ENCODE results near the gene BAD. TPM values are rescaled to one million over a fixed set of nuclear protein-coding genes. Genes with fewer than 3 reads are reported as not detected.

The BAD gene
- total and polyA plus RNA-seq, 2 of the 13 experiments (the other 11 are each of a cell fraction or from before 2014, with no cell fraction given), result 17.9 to 28.5 TPM

GRCh38 chr11:64305075-64305690, 20.7 kb upstream of the BAD start, which contains the start of gene ESRRA (continued):
- TF ChIP-seq CREB1 (IDR thresholded peaks at IDR 0.05), result peak; percentile 28
- TF ChIP-seq CREB1 (CRISPR knock-in tag; IDR thresholded peaks at IDR 0.05), result no peak
- TF ChIP-seq SIN3A (IDR thresholded peaks at IDR 0.05; ENCODE audit: borderline replicate concordance, low read depth, low read length), result peak; percentile 71; the same call in 1 of the 2 replicates
- no peak for TF ChIP-seq ZNF253 (CRISPR knock-in tag; IDR thresholded peaks at IDR 0.05; ENCODE audit: borderline replicate concordance)
- TF ChIP-seq MEF2D (CRISPR knock-in tag; IDR thresholded peaks at IDR 0.05), result 0 out of 2 replicates have a peak, but pooled peaks have one; percentile 1
- TF ChIP-seq, protein P1, sequence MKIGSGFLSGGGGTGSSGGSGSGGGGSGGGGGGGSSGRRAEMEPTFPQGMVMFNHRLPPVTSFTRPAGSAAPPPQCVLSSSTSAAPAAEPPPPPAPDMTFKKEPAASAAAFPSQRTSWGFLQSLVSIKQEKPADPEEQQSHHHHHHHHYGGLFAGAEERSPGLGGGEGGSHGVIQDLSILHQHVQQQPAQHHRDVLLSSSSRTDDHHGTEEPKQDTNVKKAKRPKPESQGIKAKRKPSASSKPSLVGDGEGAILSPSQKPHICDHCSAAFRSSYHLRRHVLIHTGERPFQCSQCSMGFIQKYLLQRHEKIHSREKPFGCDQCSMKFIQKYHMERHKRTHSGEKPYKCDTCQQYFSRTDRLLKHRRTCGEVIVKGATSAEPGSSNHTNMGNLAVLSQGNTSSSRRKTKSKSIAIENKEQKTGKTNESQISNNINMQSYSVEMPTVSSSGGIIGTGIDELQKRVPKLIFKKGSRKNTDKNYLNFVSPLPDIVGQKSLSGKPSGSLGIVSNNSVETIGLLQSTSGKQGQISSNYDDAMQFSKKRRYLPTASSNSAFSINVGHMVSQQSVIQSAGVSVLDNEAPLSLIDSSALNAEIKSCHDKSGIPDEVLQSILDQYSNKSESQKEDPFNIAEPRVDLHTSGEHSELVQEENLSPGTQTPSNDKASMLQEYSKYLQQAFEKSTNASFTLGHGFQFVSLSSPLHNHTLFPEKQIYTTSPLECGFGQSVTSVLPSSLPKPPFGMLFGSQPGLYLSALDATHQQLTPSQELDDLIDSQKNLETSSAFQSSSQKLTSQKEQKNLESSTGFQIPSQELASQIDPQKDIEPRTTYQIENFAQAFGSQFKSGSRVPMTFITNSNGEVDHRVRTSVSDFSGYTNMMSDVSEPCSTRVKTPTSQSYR (CRISPR knock-in tag; IDR thresholded peaks at IDR 0.05; ENCODE audit: borderline replicate concordance), result peak; percentile 21; the same call in 1 of the 2 replicates
- TF ChIP-seq, protein P2, sequence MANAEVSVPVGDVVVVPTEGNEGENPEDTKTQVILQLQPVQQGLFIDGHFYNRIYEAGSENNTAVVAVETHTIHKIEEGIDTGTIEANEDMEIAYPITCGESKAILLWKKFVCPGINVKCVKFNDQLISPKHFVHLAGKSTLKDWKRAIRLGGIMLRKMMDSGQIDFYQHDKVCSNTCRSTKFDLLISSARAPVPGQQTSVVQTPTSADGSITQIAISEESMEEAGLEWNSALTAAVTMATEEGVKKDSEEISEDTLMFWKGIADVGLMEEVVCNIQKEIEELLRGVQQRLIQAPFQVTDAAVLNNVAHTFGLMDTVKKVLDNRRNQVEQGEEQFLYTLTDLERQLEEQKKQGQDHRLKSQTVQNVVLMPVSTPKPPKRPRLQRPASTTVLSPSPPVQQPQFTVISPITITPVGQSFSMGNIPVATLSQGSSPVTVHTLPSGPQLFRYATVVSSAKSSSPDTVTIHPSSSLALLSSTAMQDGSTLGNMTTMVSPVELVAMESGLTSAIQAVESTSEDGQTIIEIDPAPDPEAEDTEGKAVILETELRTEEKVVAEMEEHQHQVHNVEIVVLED (CRISPR knock-in tag; IDR thresholded peaks at IDR 0.05; ENCODE audit: borderline replicate concordance), result 0 out of 2 replicates have a peak, but pooled peaks have one; percentile 54
- TF ChIP-seq ZEB1 (IDR thresholded peaks at IDR 0.05; ENCODE audit: insufficient replicate concordance, low read depth), result no peak
- TF ChIP-seq ETV5 (CRISPR knock-in tag; IDR thresholded peaks at IDR 0.05; ENCODE audit: borderline replicate concordance), result 0 out of 2 replicates have a peak, but pooled peaks have one; percentile 11
- TF ChIP-seq, protein P3, sequence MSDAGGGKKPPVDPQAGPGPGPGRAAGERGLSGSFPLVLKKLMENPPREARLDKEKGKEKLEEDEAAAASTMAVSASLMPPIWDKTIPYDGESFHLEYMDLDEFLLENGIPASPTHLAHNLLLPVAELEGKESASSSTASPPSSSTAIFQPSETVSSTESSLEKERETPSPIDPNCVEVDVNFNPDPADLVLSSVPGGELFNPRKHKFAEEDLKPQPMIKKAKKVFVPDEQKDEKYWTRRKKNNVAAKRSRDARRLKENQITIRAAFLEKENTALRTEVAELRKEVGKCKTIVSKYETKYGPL (CRISPR knock-in tag; IDR thresholded peaks at IDR 0.05), result no peak
- no peak for TF ChIP-seq TBP (CRISPR knock-in tag; IDR thresholded peaks at IDR 0.05)
- peak in 1 of 2 experiments; percentile 17; a peak in 1 of 4 replicates for TF ChIP-seq KLF16 (CRISPR knock-in tag; IDR thresholded peaks at IDR 0.05)
- TF ChIP-seq THAP11 (CRISPR knock-in tag; IDR thresholded peaks at IDR 0.05), result peak; percentile 48; the same call in 1 of the 2 replicates
- 0 out of 2 replicates have a peak, but pooled peaks have one; percentile 19 for TF ChIP-seq POLR2AphosphoS5 (IDR thresholded peaks at IDR 0.05; ENCODE audit: low read depth, low read length)
- TF ChIP-seq ERF (CRISPR knock-in tag; IDR thresholded peaks at IDR 0.05), result 0 out of 2 replicates have a peak, but pooled peaks have one; percentile 48
- peak; percentile 6 for TF ChIP-seq RBM39 (IDR thresholded peaks at IDR 0.05; ENCODE audit: low read depth, low read length, poor library complexity, severe bottlenecking)
- TF ChIP-seq, protein P4, sequence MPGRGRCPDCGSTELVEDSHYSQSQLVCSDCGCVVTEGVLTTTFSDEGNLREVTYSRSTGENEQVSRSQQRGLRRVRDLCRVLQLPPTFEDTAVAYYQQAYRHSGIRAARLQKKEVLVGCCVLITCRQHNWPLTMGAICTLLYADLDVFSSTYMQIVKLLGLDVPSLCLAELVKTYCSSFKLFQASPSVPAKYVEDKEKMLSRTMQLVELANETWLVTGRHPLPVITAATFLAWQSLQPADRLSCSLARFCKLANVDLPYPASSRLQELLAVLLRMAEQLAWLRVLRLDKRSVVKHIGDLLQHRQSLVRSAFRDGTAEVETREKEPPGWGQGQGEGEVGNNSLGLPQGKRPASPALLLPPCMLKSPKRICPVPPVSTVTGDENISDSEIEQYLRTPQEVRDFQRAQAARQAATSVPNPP (CRISPR knock-in tag; IDR thresholded peaks at IDR 0.05), result no peak
- peak; percentile 81 for TF ChIP-seq CEBPG (CRISPR knock-in tag; IDR thresholded peaks at IDR 0.05)
- TF ChIP-seq GATAD2A (CRISPR knock-in tag; IDR thresholded peaks at IDR 0.05), result peak; percentile 45; the same call in 1 of the 2 replicates
- 0 out of 2 replicates have a peak, but pooled peaks have one; percentile 1 for TF ChIP-seq ELF4 (CRISPR knock-in tag; IDR thresholded peaks at IDR 0.05; ENCODE audit: borderline replicate concordance)
- TF ChIP-seq ZKSCAN8 (CRISPR knock-in tag; IDR thresholded peaks at IDR 0.05; ENCODE audit: borderline replicate concordance), result no peak
- TF ChIP-seq SALL2 (CRISPR knock-in tag; IDR thresholded peaks at IDR 0.05), result 0 out of 2 replicates have a peak, but pooled peaks have one; percentile 1
- TF ChIP-seq NFYC (CRISPR knock-in tag; IDR thresholded peaks at IDR 0.05), result peak; percentile 46
- no peak for TF ChIP-seq SOX13 (IDR thresholded peaks at IDR 0.05)
- 0 out of 4 replicates have a peak, but pooled peaks of 1 of the 2 experiments have one; percentile 10 for TF ChIP-seq SOX13 (CRISPR knock-in tag; conservative IDR thresholded peaks at IDR 0.05 in 1 of 2, IDR thresholded peaks at IDR 0.05 in 1 of 2)
